Natural killer cell (primary cell): ENCODE data around the gene DYNC1LI1. TPM values are rescaled to one million over a fixed set of nuclear protein-coding genes. Genes with fewer than 3 reads are reported as not detected.

Experiments
- ATAC-seq, 3 donors: fragments of 150-1000 bp in 2 of 3; fragments of 200-7000 bp in 1 of 3; cut with Tn5 transposase; 1 replicate in 1 of 3; 2 replicates in 2 of 3; pipeline ENCODE4 v1.10.0; 2021; ENCODE audit warnings: mild to moderate bottlenecking in 2 of 3, moderate library complexity in 2 of 3
- DNase-seq, 2 donors: peaks; one replicate each; pipeline versions ENCODE4 v3.0.0 to v3.0.0-alpha.2; 2013 to 2021; ENCODE audit warnings: mixed read lengths in 1 of 2
- H3K27ac ChIP-seq: one replicate; pipeline ENCODE4 v1.5.1; 2013; ENCODE audit warnings: mild to moderate bottlenecking, low read length
- H3K27me3 ChIP-seq: one replicate; pipeline ENCODE4 v1.6.1; 2013; ENCODE audit warnings: low read length; ENCODE audit not compliant: control insufficient read depth, insufficient read depth
- H3K36me3 ChIP-seq: one replicate; pipeline ENCODE4 v1.6.1; 2013; ENCODE audit warnings: low read length; ENCODE audit not compliant: control insufficient read depth, insufficient read depth
- H3K4me1 ChIP-seq: one replicate; pipeline ENCODE4 v1.6.1; 2013; ENCODE audit warnings: low read length; ENCODE audit not compliant: control insufficient read depth, insufficient read depth
- H3K4me3 ChIP-seq: one replicate; pipeline ENCODE4 v1.5.1; 2013; ENCODE audit warnings: low read length
- H3K9me3 ChIP-seq: one replicate; pipeline ENCODE4 v1.6.1; 2013; ENCODE audit warnings: low read length; ENCODE audit not compliant: control insufficient read depth, insufficient read depth
- H3K27ac Mint-ChIP-seq, 2 donors: one replicate each; pipeline ENCODE4 v1.8.0; 2022; ENCODE audit warnings: mild to moderate bottlenecking in 2 of 2, mixed read lengths in 2 of 2, moderate library complexity in 1 of 2
- H3K27me3 Mint-ChIP-seq, 2 donors: one replicate each; pipeline ENCODE4 v1.8.0; 2022; ENCODE audit warnings: low read depth in 2 of 2, mixed read lengths in 2 of 2
- H3K36me3 Mint-ChIP-seq: one replicate; pipeline ENCODE4 v1.8.0; 2022; ENCODE audit warnings: mixed read lengths
- H3K4me1 Mint-ChIP-seq, 2 donors: one replicate each; pipeline ENCODE4 v1.8.0; 2022; ENCODE audit warnings: mixed read lengths in 2 of 2
- H3K4me3 Mint-ChIP-seq: one replicate; pipeline ENCODE4 v1.8.0; 2022; ENCODE audit warnings: mild to moderate bottlenecking, moderate library complexity, mixed read lengths
- H3K9me3 Mint-ChIP-seq, 2 donors: one replicate each; pipeline ENCODE4 v1.8.0; 2022; ENCODE audit warnings: mixed read lengths in 2 of 2
- WGBS: methylation state at CpG from one replicate; pipeline ENCODE4 v1.1.7; 2013; ENCODE audit warnings: missing lambda C conversion rate; ENCODE audit not compliant: insufficient coverage; 5-methylcytosine and 5-hydroxymethylcytosine counted together
- intact Hi-C: fragments of 100-400 bp; cut with micrococcal nuclease; formaldehyde crosslinking; loops from one replicate; pipeline ENCODE4 v1.14.2; 2022
- total RNA-seq, 4 donors: library from RNA; stranded (reverse); fragments of 120-200 nt in 1 of 4; gene quantifications; one replicate each; pipeline versions ENCODE4 v1.2.3 to v1.2.4, GENCODE V29; 2013 to 2022
- TF ChIP-seq, protein P1 (sequence below): fragments of 200-600 bp; IDR thresholded peaks from one replicate; pipeline ENCODE4 v1.8.0; 2022; ENCODE audit warnings: antibody characterized with exemption

Gene DYNC1LI1
- total RNA-seq, 3 donors from 2014 or later (not counting 1 experiment from before 2014, with no cell fraction given), result 35.9 to 49.2 (median 39.9) TPM

DNA sequence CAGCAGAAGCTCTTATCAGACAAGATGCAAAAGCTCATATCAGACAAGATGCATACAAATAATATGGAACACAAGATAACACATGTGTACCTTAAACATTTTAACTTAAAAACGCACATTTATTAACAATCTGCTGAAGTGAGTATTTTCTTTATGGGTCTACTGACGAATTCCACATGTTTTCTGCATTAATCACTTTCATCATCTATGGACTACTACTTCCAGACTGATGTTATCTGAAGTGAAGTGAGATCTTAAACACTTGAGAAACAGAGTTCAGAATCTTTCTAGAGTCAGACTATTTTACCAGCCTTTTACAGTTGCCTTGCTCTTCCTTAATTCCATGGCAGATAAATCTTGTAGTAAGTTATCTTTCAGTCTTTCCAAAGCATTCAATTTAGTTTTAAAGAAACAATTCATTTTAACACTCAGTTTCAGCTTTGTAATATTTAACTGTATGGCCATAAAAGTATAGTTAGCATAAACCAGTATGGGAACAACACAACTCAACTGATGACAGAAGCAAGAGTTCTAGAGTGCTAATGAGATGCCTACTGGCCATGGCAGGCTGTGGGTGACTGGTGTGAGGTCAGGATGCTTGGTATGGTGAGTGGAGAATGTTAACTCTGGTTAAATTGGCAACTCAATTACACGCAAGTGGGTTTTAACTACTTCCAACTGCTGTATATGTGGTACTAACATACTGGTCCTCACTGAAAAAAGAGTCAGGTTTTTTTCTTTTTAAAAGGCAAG lies 77.8 kb downstream of the DYNC1LI1 start:
- Mint-ChIP-seq H3K9me3 (no peaks in the 10 kb centered on the region), H3K27me3 (no peaks in the 10 kb centered on the region), H3K27ac (no peak overlapping the region), H3K4me3 (no peak overlapping the region), H3K4me1 (peaks cover 13 to 14% of the 10 kb centered on the region in 2 donors), H3K36me3 (no peaks in the 10 kb centered on the region)
- Histone ChIP-seq H3K4me1 (no peaks in the 10 kb centered on the region), H3K36me3 (peaks cover 24% of the 10 kb centered on the region), H3K27me3 (no peaks in the 10 kb centered on the region), H3K4me3 (no peak overlapping the region), H3K9me3 (no peaks in the 10 kb centered on the region), H3K27ac (no peak overlapping the region)
- DNase-seq (no peak), ATAC-seq (peak in 1 of 3 donors; percentile 55)
- intact Hi-C loops, result no loop called here
- WGBS, result no CpG with 5 or more reads among the region's 3 CpGs
- TF ChIP-seq, protein P1, sequence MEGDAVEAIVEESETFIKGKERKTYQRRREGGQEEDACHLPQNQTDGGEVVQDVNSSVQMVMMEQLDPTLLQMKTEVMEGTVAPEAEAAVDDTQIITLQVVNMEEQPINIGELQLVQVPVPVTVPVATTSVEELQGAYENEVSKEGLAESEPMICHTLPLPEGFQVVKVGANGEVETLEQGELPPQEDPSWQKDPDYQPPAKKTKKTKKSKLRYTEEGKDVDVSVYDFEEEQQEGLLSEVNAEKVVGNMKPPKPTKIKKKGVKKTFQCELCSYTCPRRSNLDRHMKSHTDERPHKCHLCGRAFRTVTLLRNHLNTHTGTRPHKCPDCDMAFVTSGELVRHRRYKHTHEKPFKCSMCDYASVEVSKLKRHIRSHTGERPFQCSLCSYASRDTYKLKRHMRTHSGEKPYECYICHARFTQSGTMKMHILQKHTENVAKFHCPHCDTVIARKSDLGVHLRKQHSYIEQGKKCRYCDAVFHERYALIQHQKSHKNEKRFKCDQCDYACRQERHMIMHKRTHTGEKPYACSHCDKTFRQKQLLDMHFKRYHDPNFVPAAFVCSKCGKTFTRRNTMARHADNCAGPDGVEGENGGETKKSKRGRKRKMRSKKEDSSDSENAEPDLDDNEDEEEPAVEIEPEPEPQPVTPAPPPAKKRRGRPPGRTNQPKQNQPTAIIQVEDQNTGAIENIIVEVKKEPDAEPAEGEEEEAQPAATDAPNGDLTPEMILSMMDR, result no peak

DNA sequence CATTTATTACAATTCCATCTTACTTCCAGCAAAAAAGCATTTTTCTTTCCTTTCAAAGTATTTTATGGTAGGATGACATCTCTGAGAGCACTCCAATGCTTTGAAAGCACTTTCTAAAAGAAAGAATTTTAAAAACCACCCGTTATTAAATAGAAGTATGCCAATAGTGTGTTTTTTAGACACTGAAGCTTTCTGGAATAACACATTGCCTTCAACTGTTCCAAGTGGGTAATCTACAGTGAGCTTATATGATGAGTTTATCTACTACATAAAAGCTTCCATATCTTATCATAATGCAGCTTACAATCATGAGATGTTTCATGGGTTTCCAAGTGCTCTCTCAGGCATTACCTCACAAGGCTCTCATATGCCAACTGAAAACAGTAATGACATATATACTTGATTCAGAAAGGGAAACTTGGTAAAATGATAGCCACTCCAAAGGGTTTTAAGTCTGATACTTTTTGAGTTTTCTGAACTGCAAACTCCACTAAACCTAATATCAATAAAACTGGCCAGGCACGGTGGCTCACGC lies 82.1 kb downstream of the DYNC1LI1 start:
- Histone ChIP-seq H3K36me3 (peaks cover 52% of the 10 kb centered on the region), H3K27me3 (no peaks in the 10 kb centered on the region), H3K9me3 (no peaks in the 10 kb centered on the region), H3K4me3 (no peak overlapping the region), H3K4me1 (no peaks in the 10 kb centered on the region), H3K27ac (no peak overlapping the region)
- TF ChIP-seq, protein P1, result no peak
- no peak for ATAC-seq
- DNase-seq, result no peak
- WGBS, result 100% methylated on average over 2 of the region's 3 CpGs
- Mint-ChIP-seq H3K4me1 (peaks cover 9 to 13% of the 10 kb centered on the region in 2 donors), H3K36me3 (no peaks in the 10 kb centered on the region), H3K27ac (no peak overlapping the region), H3K4me3 (no peak overlapping the region), H3K27me3 (no peaks in the 10 kb centered on the region), H3K9me3 (no peaks in the 10 kb centered on the region)
- intact Hi-C loops, result no loop called here

GRCh38 chr3:32487781-32488473 lies 82.7 kb downstream of the DYNC1LI1 start:
- Histone ChIP-seq H3K36me3 (peaks cover 56% of the 10 kb centered on the region), H3K4me3 (no peak overlapping the region), H3K27me3 (no peaks in the 10 kb centered on the region), H3K4me1 (no peaks in the 10 kb centered on the region), H3K9me3 (no peaks in the 10 kb centered on the region), H3K27ac (no peak overlapping the region)
- intact Hi-C loops, result no loop called here
- no peak overlapping the region for H3K27ac Mint-ChIP-seq
- no peaks in the 10 kb centered on the region for H3K36me3 Mint-ChIP-seq
- no peaks in the 10 kb centered on the region for H3K27me3 Mint-ChIP-seq
- WGBS, result 79% methylated on average over 3 of the region's 3 CpGs
- TF ChIP-seq, protein P1, result no peak
- DNase-seq (no peak), ATAC-seq (no peak)
- no peak overlapping the region for H3K4me3 Mint-ChIP-seq
- no peaks in the 10 kb centered on the region for H3K9me3 Mint-ChIP-seq
- H3K4me1 Mint-ChIP-seq, result peaks cover 9 to 13% of the 10 kb centered on the region in 2 donors
